HAP-1 (cell line): ENCODE results near the gene SLN.

Experiments used
- DNase-seq, 2 experiments: peaks; one replicate each; pipeline ENCODE4 v3.0.0-alpha.2; 2016 to 2020; ENCODE audit warnings: low spot score in 2 of 2
- H3K27me3 ChIP-seq: fragments of 250-450 bp; sonication (Bioruptor Pico); 2 replicates; pipeline ENCODE4 v1.5.1; 2020; ENCODE audit warnings: low read depth, mild to moderate bottlenecking, moderate library complexity
- H3K36me3 ChIP-seq: fragments of 250-450 bp; sonication (Bioruptor Pico); replicated peaks from 2 replicates; pipeline ENCODE4 v1.5.1; 2020; ENCODE audit warnings: mild to moderate bottlenecking
- H3K4me1 ChIP-seq: fragments of 250-450 bp; sonication (Bioruptor Pico); 2 replicates; pipeline ENCODE4 v1.5.1; 2020; ENCODE audit warnings: mild to moderate bottlenecking
- H3K4me3 ChIP-seq: fragments of 250-450 bp; sonication (Bioruptor Pico); 2 replicates; pipeline ENCODE4 v1.5.1; 2020; ENCODE audit warnings: mild to moderate bottlenecking, moderate library complexity
- H3K9me3 ChIP-seq: fragments of 250-450 bp; sonication (Bioruptor Pico); 2 replicates; pipeline ENCODE4 v1.5.1; 2020; ENCODE audit warnings: mild to moderate bottlenecking, moderate library complexity
- in situ Hi-C: fragments of 300-500 bp; cut with MboI; formaldehyde crosslinking; loops from 3 replicates; pipeline ENCODE4 v1.14.3; 2020; ENCODE audit warnings: low sequenced_read_pairs, inconsistent platforms, mixed read lengths

The SLN gene

DNA sequence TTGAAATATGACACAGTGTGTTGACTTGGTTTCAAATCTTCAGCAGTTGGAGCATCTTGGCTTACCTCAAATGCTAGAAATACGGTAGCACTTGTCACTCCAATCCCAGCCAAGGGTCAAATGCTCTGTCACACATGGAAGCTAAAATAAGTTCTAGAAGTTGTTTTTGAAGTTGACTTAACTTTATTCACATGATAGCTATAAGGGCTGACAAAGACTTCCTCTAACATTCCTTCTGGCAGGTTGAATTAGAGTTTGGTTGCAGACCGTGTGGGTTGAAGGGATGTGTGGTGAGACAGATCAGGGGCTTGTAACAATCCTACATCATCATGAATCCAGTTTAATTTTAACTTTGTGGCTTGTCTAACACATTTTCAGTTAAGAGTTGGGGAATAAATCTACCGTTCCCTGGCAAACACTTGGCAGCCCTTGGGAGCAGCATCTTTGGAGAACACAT lies 4.6 kb downstream of the SLN start:
- H3K36me3 ChIP-seq, result no peaks in the 10 kb centered on the region
- H3K4me1 ChIP-seq, result no peaks in the 10 kb centered on the region
- in situ Hi-C loops, result no loop called here
- no peaks in the 10 kb centered on the region for H3K9me3 ChIP-seq
- no peak for DNase-seq
- peaks cover 8% of the 10 kb centered on the region; the same call in 1 of the 2 replicates for H3K27me3 ChIP-seq
- no peak overlapping the region for H3K4me3 ChIP-seq

DNA sequence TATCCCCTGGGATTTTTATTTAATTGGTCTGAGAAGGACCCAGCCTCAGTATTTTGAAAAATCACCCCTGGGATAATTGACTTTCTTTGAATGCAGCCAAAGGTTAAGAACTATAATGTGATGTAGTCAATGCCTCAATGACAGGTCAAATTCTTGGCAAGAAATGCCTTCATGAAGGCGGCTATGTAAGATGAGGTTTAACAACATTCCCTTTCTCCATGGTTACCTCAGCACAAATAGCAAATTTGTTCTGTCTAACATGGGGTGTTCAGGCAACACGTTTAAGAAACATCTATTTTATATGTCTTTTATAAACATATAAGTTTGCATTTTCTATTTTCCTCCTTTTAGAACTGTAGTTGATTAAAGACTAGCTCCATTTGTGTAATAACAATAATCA lies 5.3 kb downstream of the SLN start:
- Histone ChIP-seq H3K4me3 (no peak overlapping the region), H3K4me1 (no peaks in the 10 kb centered on the region), H3K36me3 (no peaks in the 10 kb centered on the region), H3K9me3 (no peaks in the 10 kb centered on the region), H3K27me3 (peaks cover 2% of the 10 kb centered on the region; the same call in 1 of the 2 replicates)
- in situ Hi-C loops, result no loop called here
- DNase-seq, result no peak

DNA sequence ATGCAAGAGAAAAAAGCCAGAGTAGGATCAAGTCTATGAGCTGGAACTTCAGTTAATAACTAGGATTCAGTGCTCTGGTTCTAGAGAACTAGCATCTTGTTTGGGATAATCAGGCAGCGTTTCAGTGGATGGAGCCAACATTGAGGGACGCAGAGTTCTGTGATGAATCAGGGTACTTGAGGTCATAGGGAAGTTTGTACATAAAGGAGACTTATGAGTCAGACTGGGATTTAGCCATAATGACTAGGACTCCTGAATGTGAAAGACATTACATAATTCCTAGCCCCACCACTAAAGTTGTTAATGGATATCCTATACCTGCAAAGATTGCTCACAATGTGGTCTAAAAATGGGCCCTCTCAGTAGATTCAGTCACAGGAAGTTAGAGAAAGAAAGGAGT lies 6.8 kb downstream of the SLN start:
- Histone ChIP-seq H3K9me3 (no peaks in the 10 kb centered on the region), H3K27me3 (no peaks in the 10 kb centered on the region), H3K4me3 (no peak overlapping the region), H3K4me1 (no peaks in the 10 kb centered on the region), H3K36me3 (no peaks in the 10 kb centered on the region)
- in situ Hi-C loops, result no loop called here
- DNase-seq, result peak in 1 of 2 experiments; percentile 5

DNA sequence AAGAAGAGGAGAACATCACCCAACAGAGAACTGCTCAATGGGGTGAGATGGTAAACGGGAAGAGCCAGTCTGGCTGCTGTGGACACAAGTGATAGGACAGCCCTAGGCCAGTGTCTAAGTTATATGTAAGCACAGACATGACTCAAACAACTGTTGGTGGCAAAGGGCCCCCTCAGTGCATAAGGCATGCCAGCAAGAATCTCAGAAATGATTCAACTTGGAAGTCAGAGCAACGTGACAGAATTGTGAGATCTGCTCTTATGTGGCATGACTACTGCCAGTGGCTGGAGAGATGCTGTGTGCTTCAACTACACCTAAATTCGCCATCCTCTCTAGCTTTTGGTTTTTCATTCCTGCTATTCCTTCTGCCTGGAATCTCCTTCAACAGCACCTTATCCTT lies 7.4 kb downstream of the SLN start:
- Histone ChIP-seq H3K9me3 (no peaks in the 10 kb centered on the region), H3K27me3 (no peaks in the 10 kb centered on the region), H3K4me1 (no peaks in the 10 kb centered on the region), H3K4me3 (no peak overlapping the region), H3K36me3 (no peaks in the 10 kb centered on the region)
- no peak for DNase-seq
- in situ Hi-C loops, result no loop called here

DNA sequence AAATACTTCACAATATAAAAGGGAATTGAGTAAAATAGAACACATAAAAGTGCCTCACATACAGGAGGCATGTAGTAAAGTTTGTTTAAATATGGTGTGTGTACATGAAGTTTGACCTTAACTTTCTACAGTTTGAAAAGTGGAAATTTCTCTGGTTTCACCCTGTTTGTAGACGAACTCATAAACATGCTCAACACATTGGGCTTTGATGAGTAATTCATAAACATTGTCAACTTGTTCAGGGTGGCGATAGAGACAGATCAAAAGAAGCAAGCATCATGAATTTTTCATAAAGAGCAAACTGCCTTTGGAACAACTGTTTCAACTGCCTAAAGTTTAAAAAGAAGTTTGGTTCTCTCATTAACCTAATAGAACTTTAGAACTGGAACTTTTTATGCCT lies 9.1 kb downstream of the SLN start:
- H3K4me1 ChIP-seq, result no peaks in the 10 kb centered on the region
- no peak overlapping the region for H3K4me3 ChIP-seq
- in situ Hi-C loops, result no loop called here
- H3K36me3 ChIP-seq, result no peaks in the 10 kb centered on the region
- no peak for DNase-seq
- no peaks in the 10 kb centered on the region for H3K27me3 ChIP-seq
- no peaks in the 10 kb centered on the region for H3K9me3 ChIP-seq

DNA sequence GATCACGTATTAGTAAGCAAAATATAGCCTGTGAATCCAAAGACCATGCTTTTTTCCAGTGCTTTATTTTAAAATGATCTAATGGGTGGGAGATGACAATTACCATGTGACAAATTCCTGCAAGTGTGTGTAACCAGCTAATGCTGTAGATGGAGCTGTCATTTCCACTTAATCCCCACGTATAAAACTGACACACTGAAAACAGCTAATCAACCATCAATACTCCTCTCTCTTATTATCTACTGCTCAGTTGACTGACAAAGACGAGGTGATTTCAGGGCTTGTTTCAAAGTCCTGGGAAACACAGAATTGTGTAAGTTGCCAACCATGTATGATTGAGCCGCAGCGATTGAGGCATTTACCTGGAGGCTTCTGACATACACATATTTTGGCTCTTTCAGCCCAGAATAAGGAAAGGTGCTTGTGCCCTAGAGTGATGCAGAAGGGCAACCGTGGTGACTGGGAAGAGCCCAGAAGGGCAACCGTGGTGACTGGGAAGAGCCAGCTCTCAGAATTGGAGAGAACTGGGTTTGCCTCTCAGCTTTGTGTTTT lies 9.7 kb downstream of the SLN start:
- Histone ChIP-seq H3K4me1 (no peaks in the 10 kb centered on the region), H3K36me3 (no peaks in the 10 kb centered on the region), H3K27me3 (no peaks in the 10 kb centered on the region), H3K9me3 (no peaks in the 10 kb centered on the region), H3K4me3 (no peak overlapping the region)
- in situ Hi-C loops, result no loop called here
- no peak for DNase-seq

DNA sequence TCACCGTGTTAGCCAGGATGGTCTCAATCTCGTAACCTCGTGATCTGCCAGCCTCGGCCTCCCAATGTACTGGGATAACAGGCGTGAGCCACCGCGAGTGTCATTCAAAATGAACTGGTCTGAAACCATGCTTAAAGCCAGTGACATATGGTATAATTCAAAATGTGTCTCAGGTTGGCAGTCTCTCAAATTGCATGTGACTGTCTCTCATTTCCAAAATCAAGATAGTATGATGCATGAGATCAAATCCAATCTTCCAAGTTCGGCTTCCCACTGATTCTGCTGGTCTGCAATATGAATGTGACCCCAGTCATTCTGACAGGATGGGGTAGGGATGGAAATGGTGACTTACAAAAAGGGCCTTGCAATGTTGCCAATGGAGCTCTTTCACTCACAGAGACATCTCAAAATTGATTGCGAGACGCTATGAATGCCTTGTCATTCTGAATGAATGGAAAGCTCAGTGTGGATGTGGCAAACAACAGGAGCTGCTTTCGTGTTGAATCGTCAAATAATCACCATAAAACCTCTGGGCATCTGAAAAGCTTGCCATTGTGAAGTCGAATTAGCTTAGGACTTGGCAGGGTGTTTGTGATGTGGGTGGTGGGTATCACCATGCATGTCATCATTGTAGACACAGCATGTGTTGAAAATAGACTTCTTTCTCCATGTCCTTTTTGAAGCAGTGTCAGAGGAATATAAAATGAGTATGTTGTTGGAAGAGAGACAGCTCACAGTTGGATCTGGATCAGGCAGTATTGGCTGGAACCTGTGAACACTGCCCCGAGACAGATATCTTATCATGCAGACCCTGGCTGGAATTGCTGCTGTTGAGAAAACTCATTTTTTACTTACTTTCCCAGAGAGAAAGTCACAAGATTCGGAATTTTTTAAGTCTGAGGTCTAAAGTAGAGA lies 12.2 kb downstream of the SLN start:
- Histone ChIP-seq H3K4me3 (no peak overlapping the region), H3K36me3 (no peaks in the 10 kb centered on the region), H3K4me1 (no peaks in the 10 kb centered on the region), H3K27me3 (no peaks in the 10 kb centered on the region), H3K9me3 (no peaks in the 10 kb centered on the region)
- in situ Hi-C loops, result no loop called here
- no peak for DNase-seq

DNA sequence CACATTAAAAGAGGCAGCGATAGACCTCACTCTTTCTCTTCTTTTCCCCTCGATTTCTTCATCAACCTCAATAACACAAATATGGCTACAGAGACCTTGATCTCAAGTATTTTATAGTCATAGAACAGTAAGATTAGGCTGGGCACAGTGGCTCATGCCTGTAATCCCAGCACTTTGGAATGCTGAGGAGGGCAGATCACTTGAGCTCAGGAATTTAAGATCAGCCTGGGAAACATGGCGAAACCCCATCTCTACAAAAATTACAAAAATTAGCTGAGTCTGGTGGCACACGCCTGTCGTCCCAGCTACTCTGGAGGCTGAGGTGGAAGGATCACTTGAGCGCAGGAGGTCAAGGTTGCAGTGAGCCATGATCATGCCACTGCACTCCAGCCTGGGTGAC lies 14.6 kb downstream of the SLN start:
- in situ Hi-C loops, result no loop called here
- H3K36me3 ChIP-seq, result no peaks in the 10 kb centered on the region
- no peaks in the 10 kb centered on the region for H3K27me3 ChIP-seq
- no peaks in the 10 kb centered on the region for H3K4me1 ChIP-seq
- no peaks in the 10 kb centered on the region for H3K9me3 ChIP-seq
- no peak for DNase-seq
- no peak overlapping the region for H3K4me3 ChIP-seq

DNA sequence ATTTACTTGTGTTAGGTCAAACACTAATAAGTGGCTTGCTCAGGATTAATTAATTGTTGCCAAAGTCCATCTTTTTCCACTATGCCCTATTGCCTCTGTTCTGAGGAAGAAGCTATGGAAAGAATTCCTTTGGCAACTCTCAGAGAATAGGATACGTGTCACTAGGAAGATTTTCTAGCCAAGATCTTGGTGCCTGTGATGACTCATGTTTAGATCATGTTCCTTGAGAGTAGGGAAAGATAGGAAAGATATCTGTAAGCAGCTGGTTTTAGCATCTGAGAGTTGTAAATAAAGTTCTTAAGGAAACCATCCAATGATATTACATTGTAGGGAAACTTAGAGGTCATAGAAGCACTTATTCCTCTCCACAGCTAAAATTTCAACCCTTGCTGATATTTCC lies 15.7 kb downstream of the SLN start:
- in situ Hi-C loops, result no loop called here
- no peak for DNase-seq
- H3K9me3 ChIP-seq, result no peaks in the 10 kb centered on the region
- H3K36me3 ChIP-seq, result no peaks in the 10 kb centered on the region
- no peaks in the 10 kb centered on the region for H3K4me1 ChIP-seq
- H3K4me3 ChIP-seq, result no peak overlapping the region
- H3K27me3 ChIP-seq, result no peaks in the 10 kb centered on the region

DNA sequence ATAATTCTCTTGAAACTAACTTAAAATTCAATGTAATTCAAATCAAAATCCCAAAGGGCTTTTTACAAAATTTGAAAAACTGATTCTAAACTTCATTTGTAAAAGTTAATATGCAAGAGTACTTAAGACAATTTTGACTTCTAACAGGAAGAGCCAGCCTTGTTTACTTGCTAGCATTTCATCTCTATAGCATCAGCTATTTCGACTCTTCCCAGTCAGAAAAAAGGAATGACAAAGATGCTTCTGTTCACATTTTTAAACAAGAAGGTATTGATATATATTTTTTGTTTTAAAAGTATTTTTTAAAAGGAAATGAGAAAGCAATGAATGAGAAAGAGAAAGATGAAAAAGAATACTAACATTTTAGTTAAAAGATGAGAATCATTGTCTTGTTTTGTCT lies 16.4 kb downstream of the SLN start:
- Histone ChIP-seq H3K27me3 (no peaks in the 10 kb centered on the region), H3K9me3 (no peaks in the 10 kb centered on the region), H3K4me1 (no peaks in the 10 kb centered on the region), H3K36me3 (no peaks in the 10 kb centered on the region), H3K4me3 (no peak overlapping the region)
- in situ Hi-C loops, result no loop called here
- DNase-seq, result no peak

DNA sequence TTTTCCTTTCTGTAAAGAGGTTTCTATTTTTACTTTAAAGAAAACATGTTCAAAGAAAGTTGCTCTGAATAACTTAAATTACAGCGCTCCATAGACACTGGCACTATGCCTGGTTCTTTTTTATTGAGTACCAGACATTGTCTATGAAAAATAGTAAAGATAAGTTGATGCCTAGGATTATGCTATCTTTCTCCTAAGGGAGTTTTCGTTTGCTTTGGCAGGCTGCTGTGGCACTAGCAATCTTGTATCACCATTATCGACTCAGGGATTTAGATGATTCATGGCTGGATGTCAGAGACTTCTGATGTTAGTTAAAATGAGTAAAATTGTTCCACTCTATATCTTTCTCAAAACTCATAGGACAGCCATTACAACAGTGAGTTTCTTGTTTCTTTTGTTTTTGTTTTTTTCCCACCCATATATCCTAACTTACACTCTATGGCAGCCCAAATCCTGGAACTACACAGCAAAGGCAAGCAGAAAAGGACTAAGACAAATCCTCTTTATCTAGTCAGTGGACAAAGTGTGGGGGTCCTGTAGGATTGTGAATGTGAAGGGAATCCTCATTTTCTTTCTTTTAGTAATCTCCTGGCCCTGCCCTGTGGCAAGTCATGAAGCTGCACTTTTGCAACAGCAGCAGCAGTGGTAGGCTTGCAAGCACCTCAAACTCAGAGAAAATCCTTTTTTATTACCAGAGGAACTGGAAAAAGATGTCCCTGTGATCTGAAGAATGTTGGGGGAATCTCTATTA lies 20.7 kb downstream of the SLN start:
- in situ Hi-C loops, result no loop called here
- no peak overlapping the region for H3K4me3 ChIP-seq
- no peaks in the 10 kb centered on the region for H3K4me1 ChIP-seq
- H3K9me3 ChIP-seq, result no peaks in the 10 kb centered on the region
- H3K27me3 ChIP-seq, result no peaks in the 10 kb centered on the region
- DNase-seq, result no peak
- H3K36me3 ChIP-seq, result no peaks in the 10 kb centered on the region

DNA sequence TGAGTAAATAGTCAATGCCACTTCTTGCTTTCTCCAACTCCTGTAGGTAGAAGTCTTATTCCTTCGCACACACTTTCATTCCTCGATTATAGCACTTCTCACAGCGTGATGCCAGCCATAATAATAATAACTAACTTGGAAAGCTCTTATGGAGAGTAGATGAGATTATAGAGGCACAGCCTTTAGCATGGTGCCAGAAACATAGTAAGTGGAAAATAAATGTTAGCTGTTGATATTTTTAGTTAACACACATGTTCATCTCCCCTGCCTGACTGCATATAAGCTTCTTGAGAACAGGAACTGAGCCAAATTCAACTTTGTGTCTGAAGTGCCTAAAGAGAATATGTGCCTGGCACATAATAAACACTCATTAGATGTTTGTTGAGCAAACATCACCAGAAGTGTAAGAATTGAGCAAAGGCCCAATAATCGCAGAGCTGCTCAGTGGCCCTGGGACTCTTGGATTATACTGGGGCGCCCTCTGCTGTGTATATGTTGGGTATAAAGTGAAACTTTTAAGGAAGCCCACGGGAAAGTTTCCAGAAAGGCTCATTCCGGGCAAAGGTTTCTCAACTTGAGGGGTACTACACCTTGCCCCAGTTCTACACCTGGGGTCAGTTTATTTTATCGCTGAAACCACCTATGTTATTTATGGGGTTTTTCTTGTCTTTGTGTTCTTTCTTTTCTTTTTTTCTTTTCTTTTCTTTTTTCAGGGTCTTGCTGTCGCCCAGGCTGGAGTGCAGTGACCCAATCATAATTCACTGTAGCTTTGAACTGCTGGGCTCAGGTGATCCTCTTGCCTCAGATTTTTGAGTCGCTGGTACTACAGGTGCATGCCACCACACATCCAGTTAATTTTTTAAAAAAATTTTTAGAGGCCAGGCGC lies 22.3 kb downstream of the SLN start:
- in situ Hi-C loops, result loop anchor here (5.0 kb wide), 1 partner anchor 112 kb away; no protein-coding TSS in a partner anchor
- no peaks in the 10 kb centered on the region for H3K36me3 ChIP-seq
- no peaks in the 10 kb centered on the region for H3K4me1 ChIP-seq
- no peaks in the 10 kb centered on the region for H3K9me3 ChIP-seq
- H3K4me3 ChIP-seq, result no peak overlapping the region
- no peaks in the 10 kb centered on the region for H3K27me3 ChIP-seq
- DNase-seq, result peak; percentile 53 to 84

DNA sequence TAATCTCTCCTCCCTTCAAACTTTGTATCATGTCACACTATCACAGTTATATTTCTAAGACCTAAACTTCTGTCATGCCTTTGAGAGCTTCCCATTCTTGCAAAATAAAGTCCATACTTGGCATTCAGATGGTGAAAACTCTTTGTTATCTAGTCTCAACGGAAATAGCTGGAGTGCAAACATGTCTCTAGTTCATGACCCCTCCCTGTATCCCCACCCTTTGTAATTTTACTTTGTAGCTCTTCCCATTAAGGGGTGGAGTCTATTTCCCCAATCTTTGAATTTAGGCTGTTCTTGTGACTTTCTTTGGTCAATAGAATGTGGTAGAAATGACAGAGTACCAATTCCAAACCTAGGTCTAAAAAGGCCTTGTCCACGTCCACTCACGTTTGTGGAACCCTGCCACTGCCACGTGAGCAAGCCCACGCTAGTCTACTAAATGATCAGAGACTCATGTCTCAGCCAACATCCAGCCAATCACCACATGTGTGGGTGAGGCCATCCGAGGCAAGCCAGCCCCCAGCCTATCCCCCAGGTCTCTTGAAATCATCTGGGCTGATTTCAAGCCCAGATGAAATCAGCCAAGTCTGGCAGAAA lies 23.4 kb downstream of the SLN start:
- Histone ChIP-seq H3K4me1 (no peaks in the 10 kb centered on the region), H3K9me3 (no peaks in the 10 kb centered on the region), H3K36me3 (no peaks in the 10 kb centered on the region), H3K27me3 (no peaks in the 10 kb centered on the region), H3K4me3 (no peak overlapping the region)
- DNase-seq, result no peak
- in situ Hi-C loops, result loop anchor here (5.0 kb wide), 1 partner anchor 111 kb away; no protein-coding TSS in a partner anchor
